ENCODE measurements around the gene CFAP91. TPM values are rescaled to one million over a fixed set of nuclear protein-coding genes. Genes with fewer than 3 reads are reported as not detected.

Gene CFAP91
- polyA plus RNA-seq, 1 donor from 2014 or later, result 14.2 TPM

- no peak overlapping the region for H3K9ac ChIP-seq (ENCODE audit: low read length)
- H3K27ac ChIP-seq (ENCODE audit: low read length), result no peak overlapping the region
- H3K4me3 ChIP-seq (ENCODE audit: low read length), result no peak overlapping the region
- no peak overlapping the region for H3K4me2 ChIP-seq (ENCODE audit: low read length)
- H3K9me2 ChIP-seq (ENCODE audit: insufficient read depth, low read length), result no peaks in the 10 kb centered on the region
- no peak for TF ChIP-seq MXI1 (conservative IDR thresholded peaks at IDR 0.05; ENCODE audit: poor library complexity, severe bottlenecking)
- no peak for TF ChIP-seq REST (IDR thresholded peaks at IDR 0.05; ENCODE audit: borderline replicate concordance)
- no peak for TF ChIP-seq SMC3 (conservative IDR thresholded peaks at IDR 0.05; ENCODE audit: poor library complexity)
- no peak for TF ChIP-seq EZH2 (IDR thresholded peaks at IDR 0.05; ENCODE audit: borderline replicate concordance, insufficient read depth, low read length, poor library complexity, severe bottlenecking)
- TF ChIP-seq TAF1 (IDR thresholded peaks at IDR 0.05; ENCODE audit: low read depth), result no peak
- TF ChIP-seq RAD21 (conservative IDR thresholded peaks at IDR 0.05), result no peak
- no peak for TF ChIP-seq CTCF (IDR thresholded peaks at IDR 0.05; ENCODE audit: poor library complexity, severe bottlenecking)
- no peak for TF ChIP-seq POLR2AphosphoS5 (IDR thresholded peaks at IDR 0.05)
- no peak for TF ChIP-seq EP300 (conservative IDR thresholded peaks at IDR 0.05; ENCODE audit: poor library complexity, severe bottlenecking)
- H3F3A ChIP-seq (ENCODE audit: insufficient read depth, low read length, poor library complexity, severe bottlenecking), result no peaks in the 10 kb centered on the region
- no peak overlapping the region for H2AFZ ChIP-seq (ENCODE audit: low read depth, low read length)
- no peaks in the 10 kb centered on the region for H3K79me2 ChIP-seq (replicated peaks; ENCODE audit: insufficient read depth, low read length)
- H3K36me3 ChIP-seq (ENCODE audit: insufficient read depth, low read length), result no peaks in the 10 kb centered on the region
- H4K20me1 ChIP-seq (ENCODE audit: insufficient read depth), result no peaks in the 10 kb centered on the region
- H3K27me3 ChIP-seq (ENCODE audit: insufficient read depth, low read depth, low read length), result no peaks in the 10 kb centered on the region
- H3K9me3 ChIP-seq (ENCODE audit: low read length), result no peaks in the 10 kb centered on the region
Measured at GRCh38 chr3:119664370-119664769, 38.5 kb upstream of the CFAP91 start.

- Histone ChIP-seq H3K27ac (ENCODE audit: low read length) (no peak overlapping the region), H3K9me2 (ENCODE audit: insufficient read depth, low read length) (no peaks in the 10 kb centered on the region), H3K4me3 (ENCODE audit: low read length) (no peak overlapping the region), H3K9me3 (ENCODE audit: low read length) (no peaks in the 10 kb centered on the region), H3K9ac (ENCODE audit: low read length) (no peak overlapping the region), H3K79me2 (replicated peaks; ENCODE audit: insufficient read depth, low read length) (no peaks in the 10 kb centered on the region), H2AFZ (ENCODE audit: low read depth, low read length) (no peak overlapping the region), H3K36me3 (ENCODE audit: insufficient read depth, low read length) (no peaks in the 10 kb centered on the region), H3F3A (ENCODE audit: insufficient read depth, low read length, poor library complexity, severe bottlenecking) (no peaks in the 10 kb centered on the region), H3K27me3 (ENCODE audit: insufficient read depth, low read depth, low read length) (no peaks in the 10 kb centered on the region), H4K20me1 (ENCODE audit: insufficient read depth) (no peaks in the 10 kb centered on the region), H3K4me2 (ENCODE audit: low read length) (no peak overlapping the region)
- no peak for TF ChIP-seq MXI1 (conservative IDR thresholded peaks at IDR 0.05; ENCODE audit: poor library complexity, severe bottlenecking)
- no peak for TF ChIP-seq TAF1 (IDR thresholded peaks at IDR 0.05; ENCODE audit: low read depth)
- no peak for TF ChIP-seq SMC3 (conservative IDR thresholded peaks at IDR 0.05; ENCODE audit: poor library complexity)
- TF ChIP-seq POLR2AphosphoS5 (IDR thresholded peaks at IDR 0.05), result no peak
- TF ChIP-seq EP300 (conservative IDR thresholded peaks at IDR 0.05; ENCODE audit: poor library complexity, severe bottlenecking), result no peak
- TF ChIP-seq REST (IDR thresholded peaks at IDR 0.05; ENCODE audit: borderline replicate concordance), result no peak
- TF ChIP-seq CTCF (IDR thresholded peaks at IDR 0.05; ENCODE audit: poor library complexity, severe bottlenecking), result no peak
- no peak for TF ChIP-seq EZH2 (IDR thresholded peaks at IDR 0.05; ENCODE audit: borderline replicate concordance, insufficient read depth, low read length, poor library complexity, severe bottlenecking)
- no peak for TF ChIP-seq RAD21 (conservative IDR thresholded peaks at IDR 0.05)
Measured at GRCh38 chr3:119664850-119665379, 37.9 kb upstream of the CFAP91 start.
